GM21576 (cell line): ENCODE results near the gene PPIL4.
"Not testable (repeated sequence)": the region's sequence is repeated elsewhere in the genome, so short reads cannot be mapped to it uniquely, and the experiment has no call there.

Experiments
- ATAC-seq: cut with Tn5 transposase; IDR thresholded peaks from one replicate; pipeline ENCODE4 v1.9.1; 2021; ENCODE audit warnings: mild to moderate bottlenecking, moderate library complexity; ENCODE audit not compliant: unreplicated experiment

Gene PPIL4

DNA sequence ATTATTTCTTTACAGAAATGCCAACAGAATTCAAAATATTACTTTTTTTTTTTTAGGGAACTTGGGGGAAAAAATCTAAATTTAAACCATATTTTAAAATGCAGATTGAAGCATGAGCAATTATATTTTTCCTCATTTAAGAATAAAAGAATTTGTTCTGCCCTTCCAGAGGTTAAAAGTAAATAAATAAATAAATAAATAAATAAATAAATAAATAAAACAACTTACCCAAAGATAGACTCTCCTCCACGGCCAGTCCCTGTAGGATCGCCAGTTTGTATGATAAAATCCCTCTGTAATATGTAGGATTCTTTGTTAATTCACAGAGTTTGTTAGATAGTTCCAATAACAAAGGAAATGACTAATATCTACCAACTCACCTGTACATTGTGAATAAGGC is 4.7 kb downstream of the PPIL4 start:
- no peak for ATAC-seq

DNA sequence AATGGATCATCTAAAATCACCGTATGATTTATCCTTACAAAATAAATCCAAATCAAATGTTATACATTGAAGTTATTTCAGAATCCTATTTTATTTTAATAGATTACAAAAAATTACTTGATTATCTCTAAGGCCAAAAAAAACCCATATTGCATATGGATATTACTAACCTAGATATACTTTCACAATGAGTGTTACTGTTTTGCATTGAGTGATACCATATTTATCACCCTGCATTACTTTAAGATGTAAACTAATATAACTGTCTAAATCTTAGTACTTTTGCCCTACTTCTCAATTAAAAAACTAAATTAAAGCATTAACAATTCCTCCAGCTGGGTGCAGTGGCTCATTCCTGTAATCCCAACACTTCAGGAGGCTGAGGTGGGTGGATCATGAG is 11.1 kb downstream of the PPIL4 start:
- no peak for ATAC-seq

DNA sequence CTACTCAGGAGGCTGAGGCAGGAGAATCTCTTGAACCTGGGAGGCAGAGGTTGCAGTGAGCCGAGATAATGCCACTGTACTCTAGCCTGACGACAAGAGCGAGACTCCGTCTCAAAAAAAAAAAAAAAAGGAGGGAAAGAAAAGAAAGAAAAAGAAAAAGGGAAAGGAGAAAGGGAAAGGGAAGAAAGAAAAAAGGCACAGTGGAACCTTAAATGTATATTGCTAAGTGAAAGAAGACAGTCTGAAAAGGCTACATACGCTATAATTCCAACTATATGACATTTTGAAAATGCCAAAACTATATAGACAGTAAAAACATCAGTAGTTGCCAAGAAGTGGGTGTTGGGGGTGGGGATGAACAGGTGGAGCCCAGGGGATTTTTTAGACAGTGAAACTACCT is 16.2 kb downstream of the PPIL4 start:
- ATAC-seq = no peak

DNA sequence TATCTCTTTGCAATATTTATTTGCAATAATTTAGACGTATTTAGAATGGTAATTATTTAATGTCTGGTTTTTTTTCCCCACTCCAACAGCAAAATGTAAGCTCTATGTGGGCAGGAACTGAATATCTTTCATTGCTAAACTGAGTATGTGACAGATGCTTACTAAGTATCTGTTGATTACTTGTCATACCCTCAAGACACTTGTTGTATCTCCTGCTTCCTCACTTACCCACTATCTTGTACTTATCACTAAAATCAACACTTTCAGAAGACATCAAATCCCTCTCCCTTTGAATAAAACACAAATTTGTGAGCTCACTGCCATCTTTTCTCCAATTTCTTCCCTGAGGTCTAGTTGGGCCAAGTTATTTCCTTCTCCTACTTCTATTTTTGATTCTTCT is 30.3 kb downstream of the PPIL4 start:
- ATAC-seq = no peak

DNA sequence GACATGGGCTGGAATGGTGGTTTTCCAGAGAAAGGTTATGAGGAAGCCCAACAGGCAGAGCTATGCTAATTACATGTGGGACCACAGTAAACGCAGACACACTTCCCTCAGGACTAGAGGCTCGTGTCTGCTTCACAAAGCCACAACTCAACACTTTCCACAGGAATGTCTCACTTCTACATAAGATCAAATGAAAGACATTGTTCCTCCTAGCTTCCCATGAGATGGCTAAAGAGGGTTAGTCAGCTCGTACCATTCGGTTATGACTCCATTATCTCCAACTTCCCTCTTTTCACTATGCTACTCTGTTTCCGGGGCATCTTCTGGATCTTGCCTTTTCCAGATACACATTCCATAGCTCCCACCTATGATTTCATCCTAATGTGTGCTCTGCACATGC is 31.9 kb downstream of the PPIL4 start:
- ATAC-seq = no peak

DNA sequence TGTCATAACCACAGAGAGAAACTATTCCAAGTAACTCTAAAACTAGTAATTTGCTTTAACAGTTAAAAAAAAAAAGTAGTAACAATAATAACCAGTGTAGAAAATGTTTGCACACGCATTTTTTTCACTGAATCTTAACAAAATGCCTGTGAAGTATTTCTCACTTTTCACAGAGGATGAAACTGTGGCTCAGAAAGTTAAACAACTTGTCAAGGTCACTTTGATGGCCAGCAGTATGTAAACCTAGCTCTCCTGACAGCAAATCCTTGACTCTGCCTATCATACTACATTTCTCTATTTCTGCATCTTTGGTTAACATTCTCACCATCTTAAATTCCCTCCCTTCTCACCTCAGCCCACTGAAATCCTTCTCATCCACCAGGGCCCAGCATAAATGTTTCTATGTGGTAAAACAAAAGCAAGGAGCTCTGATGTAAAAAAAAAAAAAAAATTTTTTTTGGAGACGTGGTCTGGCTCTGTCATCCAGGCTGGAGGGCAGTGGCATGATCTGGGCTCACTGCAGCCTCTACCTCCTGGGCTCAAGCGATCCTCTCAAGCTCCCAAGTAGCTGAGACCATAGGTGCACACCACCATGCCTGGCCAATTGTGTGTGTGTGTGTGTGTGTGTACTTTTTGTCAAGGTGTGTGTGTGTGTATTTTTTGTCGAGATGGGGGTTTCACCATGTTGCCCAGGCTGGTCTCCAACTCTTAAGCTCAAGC is 34.9 kb downstream of the PPIL4 start:
- ATAC-seq = no peak

DNA sequence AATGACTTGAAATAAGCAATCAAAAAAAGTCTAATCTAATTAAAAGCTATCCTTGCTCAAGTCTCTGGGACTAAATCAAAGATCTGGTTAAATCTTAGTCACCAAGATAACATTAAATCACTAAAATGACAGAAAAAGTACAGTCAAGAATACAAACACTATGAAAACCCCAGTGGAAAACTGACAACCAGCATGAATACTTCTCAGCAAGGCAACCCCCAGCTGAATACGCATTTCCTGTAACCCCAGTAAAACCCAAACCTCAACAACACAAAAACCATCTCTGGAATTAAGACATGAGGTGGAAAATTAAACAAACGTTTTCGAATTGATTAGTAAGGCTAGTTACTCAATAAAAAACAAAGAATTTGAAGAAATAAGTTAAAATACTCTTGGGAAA is 37.4 kb downstream of the PPIL4 start:
- no peak for ATAC-seq

DNA sequence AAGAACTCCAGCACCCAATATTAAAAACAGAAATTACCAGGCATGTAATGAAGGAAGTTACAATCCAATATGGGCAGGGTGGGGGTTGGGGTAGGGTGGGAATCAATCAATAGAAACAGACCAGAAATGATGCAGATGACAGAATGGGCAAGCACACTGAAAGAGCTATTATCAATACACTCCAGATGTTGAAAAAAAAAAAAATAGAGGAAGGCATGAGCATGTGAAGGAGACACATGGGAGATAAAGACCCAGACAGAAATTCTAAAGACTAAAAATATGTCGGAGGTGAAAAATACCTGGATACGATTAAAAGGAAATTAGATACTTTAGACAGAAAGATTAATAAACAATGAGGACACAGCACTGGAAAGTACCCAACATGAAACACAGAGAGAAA is 42.0 kb downstream of the PPIL4 start:
- ATAC-seq = no peak

DNA sequence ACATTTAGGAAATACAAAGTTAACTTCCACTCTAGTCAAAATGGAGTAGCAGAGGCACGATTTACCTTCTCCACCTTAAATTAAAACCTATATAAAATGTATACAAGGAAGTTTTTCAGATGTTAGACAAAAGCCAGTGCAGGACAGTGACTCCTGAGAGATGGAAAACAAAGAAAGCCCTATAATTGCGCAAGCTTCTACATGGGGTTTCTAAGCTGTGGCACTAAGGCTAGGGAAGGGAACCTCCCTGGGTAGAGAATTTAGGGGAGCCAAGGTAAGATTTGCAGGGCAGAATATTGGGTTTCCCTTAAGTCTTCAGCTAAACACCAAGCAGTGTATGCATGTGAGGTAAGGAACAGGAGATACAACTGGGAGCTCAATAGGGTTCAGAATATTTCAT is 42.6 kb downstream of the PPIL4 start:
- no peak for ATAC-seq

DNA sequence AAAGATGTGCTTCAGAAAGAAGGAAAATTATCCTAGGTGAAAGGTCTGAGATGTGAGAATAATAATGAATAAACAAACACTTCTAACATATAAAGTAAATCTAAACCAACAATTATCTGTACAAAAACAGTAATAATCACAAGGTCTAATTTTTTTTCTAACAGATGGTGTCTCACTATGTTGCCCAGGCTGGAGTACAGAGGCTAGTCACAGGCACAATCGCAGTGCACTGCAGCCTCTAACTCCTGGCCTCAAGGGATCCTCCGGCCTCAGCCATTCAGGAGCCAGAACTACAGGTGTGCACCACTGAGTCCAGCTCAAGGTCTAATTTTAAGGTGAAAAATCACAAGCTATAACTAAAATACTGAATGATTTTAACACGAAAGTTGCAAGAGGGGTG is 44.1 kb downstream of the PPIL4 start:
- no peak for ATAC-seq

DNA sequence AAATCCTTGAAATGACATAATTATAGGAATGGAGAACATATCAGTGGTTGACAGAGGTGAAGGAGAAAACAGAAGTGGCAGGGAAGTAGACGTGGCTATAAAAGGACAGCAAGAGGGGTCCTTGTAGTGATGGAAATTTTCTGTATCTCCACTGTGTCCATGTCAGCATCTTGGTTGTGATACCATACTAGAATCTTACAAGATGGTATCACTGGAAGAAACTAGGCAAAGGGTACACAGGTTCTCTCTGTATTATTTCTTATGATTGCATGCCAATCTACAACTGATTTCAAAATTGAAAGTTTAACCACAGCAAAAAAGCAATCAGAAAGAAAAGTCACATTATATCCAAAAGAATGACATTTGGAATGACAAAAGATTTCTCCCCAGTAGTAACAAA is 44.6 kb downstream of the PPIL4 start:
- no peak for ATAC-seq

DNA sequence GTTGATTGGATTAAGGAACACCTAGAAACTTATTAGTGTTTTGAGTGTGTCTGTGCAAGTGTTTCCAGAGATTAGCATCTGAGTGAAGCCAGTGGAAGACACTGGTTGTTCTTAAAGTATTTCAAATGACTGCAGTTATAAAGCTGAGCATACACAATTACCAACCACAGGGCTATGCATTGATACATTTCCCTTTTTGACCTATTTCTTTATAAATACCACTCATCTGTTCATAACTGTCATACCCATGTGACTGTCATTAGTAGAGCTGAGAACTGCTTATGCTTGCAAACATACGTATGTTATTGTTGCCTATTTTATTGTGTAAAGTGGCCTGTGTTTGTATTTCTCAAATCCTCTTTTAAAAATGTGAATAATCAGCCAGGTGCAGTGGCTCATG is 45.7 kb downstream of the PPIL4 start:
- no peak for ATAC-seq

DNA sequence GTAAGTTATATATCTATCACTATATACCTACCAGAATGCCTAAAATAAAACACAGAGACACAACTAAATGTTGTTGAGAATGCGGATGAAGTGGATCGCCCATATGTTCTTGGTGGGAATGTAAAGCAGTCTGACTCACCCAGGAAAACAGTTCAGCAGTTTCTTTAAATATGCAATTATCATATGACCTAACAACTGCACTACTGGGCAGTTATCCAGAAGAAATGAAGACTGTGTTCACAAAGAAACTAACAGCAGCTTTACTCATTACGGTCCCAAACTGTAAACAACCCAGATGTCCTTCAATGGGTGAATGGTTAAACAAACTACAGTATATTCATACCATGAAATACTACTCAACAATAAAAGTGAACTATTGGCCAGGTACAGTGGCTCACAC is 46.8 kb downstream of the PPIL4 start:
- ATAC-seq = no peak

DNA sequence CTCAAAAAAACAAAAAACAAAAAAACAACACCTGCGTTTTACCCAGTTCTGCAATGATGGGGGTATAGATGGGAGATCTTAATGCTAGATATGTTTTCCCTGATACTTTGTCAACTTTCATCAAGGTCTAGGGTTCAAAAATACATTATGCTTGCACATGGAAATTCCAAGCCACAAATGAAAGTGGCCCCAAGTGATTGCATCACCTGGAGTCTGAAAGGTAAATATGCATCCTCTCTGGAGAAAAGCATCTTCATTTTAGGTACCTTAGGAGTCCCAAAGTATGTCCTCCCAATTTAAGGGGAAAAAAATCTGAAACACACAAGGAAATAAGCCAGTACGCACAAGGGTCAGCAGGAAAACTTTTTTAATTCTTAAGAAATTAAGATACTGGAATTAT is 48.5 kb downstream of the PPIL4 start:
- ATAC-seq = no peak

DNA sequence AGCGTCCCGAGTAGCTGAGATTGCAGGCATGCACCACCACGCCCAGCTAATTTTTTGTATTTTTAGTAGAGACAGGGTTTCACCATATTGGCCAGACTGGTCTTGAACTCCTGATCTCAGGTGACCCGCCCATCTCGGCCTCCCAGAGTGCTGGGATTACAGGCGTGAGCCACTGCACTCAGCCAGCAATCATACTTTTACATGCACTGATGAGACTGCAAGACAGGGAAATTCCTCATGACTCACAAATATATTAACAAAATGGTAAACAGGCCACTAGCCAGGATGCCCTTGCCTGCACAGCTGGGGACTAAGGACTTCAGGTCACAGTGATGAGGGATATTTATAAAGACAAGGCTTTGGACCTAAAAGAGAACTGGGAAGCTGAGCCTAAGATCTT is 49.2 kb downstream of the PPIL4 start:
- peak; percentile 41 for ATAC-seq

DNA sequence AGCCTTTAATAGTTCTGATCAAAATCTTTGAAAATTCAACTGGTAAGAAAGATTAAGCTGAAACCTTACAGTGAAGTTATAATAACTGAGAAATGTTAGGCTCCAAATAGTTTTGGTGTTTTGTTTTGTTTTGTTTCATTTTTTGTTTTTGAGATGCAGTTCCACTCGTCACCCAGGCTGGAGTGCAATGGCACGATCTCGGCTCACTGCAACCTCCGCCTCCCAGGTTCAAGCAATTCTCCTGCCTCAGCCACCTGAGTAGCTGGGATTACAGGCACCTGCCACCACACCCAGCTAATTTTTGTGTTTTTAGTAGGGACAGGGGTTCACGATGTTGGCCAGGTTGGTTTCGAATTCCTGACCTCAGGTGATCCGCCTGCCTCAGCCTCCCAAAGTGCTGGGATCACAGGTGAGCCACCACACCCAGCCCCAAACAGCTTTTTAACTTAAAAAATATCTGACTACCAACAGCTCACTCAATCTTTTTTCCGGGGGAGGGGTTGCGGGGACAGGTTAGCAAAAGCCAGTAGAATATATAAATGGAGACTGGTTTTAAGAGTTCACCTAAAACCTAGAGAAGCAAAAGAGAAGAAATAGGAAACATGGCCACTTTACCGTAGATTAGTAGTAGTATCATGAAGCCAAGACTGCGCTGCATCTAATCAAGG is 50.4 kb downstream of the PPIL4 start:
- not testable (repeated sequence) for ATAC-seq

DNA sequence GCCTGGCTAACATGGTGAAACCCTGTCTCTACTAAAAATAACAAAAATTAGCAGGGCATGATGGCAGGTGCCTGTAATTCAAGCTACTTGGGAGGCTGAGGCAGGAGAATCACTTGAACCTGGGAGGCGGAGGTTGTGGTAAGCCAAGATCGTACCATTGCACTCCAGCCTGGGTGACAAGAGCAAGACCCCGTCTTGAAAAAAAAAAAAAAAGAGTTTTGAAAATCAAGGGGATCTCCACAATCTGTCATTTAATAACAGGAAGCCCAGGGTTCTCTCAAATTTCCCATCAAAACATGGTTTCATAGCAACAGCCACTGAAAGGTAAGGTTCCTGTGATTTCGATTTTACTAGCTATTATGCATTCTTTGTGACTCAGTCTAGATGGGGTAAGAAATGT is 51.0 kb downstream of the PPIL4 start:
- ATAC-seq = peak; percentile 74

DNA sequence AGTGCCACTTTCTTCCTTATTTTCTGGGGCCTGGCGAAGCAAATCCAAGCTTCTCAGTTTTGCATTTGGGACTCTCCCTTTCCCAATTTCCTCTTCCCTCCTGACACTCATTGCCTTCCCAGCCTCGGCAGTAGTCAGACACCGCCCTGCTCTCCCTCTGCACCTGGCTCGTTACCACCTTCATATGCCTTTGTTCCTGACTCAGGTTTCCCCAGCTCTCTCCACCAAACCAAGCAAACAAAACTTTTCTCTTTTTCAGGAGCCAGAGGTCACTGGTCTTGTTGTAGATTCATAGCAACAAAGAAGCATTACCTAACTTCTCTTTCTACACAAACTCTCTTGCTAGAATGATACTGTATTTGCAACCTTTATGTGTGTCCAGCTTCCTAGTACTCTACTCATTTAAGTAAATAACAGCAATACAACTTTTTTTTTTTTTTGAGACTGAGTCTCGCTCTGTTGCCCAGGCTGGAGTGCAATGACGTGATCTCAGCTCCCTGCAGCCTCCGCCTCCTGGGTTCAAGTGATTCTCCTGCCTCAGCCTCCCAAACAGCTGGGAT is 52.0 kb downstream of the PPIL4 start:
- ATAC-seq = no peak

DNA sequence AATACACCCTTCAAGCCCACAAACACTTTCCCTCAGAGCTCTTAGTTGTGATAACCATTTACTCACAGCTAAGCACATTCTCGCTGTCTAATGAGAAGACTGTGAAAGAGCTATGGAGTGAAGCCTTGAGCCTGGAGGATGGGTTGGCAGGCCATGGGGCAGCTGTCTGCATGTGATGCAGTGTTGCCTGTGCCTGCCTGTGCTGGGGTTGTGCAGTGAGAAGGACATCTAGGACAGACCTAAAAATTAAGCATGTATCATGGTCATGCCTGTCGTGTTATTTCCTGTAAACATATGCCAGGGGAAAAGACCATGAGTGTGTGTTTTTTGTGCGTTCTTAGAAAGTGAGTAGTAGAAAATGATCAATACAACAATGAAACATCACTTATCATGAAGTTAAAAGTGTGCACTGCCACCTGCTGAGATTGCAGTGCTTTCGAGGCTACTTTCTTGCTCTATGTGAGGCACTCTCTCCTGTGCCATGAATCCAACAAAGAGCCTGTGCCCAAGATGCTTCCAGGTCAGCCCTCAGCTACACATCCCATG is 53.0 kb downstream of the PPIL4 start:
- no peak for ATAC-seq

DNA sequence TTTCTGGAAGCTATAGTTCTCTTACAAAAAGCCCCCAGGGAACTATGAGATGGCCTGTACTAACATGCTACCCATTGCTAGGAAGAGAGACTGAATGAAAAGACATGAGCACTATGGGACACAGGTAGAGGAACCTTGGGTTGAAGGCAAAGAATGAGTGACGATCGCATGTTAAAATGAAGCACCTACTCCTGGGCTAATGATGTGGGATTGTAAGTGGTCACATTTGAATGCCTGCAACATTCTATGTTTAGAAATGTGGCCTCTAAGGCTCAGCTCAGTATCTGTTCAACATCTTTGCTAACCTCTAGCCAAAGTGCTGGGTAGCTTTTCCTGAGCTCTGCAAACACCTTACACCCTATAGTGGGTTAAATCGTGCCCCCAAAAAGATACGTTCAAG is 55.9 kb downstream of the PPIL4 start:
- ATAC-seq = no peak

DNA sequence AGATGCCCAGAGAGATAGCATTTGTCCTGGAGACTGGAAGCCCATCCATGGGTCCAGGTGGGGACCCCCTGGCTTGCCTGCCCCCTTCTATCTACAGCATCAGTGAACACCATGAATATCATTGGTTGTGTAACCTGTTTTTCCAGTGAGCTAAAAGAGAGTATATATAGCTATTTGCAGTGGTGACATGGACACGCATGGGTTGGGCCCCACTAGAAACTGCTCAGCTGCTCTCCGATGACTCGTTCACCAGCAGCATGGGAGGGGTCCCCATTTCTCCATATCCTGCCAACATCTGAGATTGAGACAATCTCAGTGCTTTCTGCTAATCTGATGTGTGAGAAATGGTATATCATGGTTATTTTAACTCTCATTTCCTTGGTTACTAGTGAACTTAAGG is 57.0 kb downstream of the PPIL4 start:
- no peak for ATAC-seq

DNA sequence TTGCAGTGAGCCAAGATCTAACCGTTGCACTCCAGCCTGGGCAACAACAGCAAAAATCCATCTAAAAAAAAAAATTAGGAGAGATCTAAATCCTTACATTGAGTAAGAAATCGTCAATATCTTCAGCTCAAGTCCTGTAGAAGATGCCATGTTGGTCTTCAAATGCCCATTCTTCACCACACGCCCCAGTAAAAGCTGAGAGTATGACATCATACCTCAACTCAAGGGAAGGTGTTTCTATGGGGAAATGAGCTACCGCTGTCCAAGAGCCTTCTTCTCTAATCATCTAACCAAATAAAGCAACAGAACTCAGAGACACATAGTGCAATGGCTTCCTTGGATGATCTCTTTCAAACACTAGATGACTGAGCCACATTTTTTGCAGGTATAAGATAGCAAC is 58.5 kb downstream of the PPIL4 start:
- no peak for ATAC-seq
